NCI-H446 (cell line): ENCODE measurements around the gene OBI1.

Source experiments
- DNase-seq, 2 experiments: peaks; one replicate each; lab custom pipeline; 2025; lab: John Stamatoyannopoulos, UW

Gene OBI1

GRCh38 chr13:78602561-78603239 lies 56.3 kb downstream of the OBI1 start:
- DNase-seq: no peak

DNA sequence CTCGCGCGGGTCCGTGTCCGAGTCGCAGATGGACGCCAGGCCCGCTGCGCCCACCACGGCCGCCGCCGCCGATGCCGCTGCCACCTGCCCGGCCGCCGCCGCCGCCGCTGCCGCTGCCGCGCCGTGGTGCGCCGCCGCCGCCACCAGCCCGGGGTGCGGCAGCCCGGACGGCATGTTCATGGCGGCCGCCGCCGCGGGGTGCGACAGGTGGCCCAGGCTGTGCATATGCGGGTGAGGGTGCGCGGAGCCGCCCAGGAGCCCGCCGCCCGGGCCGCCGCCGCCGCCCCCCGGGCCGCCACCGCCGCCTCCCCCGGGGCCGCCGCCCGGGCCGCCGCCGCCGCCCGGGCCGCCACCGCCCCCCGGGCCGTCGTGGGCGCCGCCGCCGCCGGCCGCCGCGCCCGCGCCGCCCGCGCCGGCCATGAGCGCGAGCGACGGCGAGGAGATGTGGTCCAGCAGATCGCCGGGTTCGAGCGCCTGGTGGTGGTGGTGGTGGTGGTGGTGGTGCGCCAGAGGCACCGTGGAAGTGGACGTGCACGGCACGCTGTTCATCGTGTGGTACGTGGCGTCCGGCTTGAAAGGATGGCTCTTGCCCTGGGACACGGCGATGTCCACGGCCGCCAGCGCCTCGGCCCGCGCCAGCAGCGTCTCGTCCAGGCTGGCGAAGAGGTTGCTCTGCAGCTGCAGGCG lies 56.9 kb downstream of the OBI1 start:
- no peak for DNase-seq

DNA sequence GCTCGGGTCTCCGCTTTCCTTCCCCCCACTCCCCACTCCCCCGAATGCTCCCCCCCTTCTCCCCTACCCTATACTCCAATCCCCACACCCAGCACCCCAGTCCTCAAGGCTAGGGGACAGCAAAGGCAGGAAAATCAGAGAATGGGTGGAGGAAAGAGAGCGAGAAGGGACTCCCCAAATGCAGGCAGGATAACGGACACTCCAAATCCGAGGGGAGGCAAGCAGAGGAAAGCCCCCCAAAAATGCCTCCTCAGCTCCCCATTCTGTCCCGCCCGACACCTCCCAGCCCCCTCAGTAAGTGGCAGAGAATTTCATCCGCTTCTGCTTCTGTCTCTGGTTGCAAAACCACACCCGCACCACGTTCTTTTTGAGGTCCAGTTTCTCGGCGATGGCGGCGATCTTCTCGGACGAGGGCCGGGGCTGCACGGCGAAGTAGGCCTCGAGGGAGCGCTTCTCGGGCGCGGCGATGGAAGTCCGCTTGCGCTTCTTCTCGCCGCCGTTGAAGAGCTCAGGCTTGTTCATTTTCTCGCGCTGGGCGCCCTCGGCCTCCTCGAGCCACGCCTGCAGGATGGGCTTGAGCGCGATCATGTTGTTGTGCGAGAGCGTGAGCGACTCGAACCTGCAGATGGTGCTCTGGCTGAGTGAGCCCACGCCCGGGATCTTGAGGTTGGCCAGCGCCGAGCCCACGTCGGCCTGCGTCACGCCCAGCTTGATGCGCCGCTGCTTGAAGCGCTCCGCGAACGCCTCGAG lies 57.7 kb downstream of the OBI1 start:
- DNase-seq: no peak

GRCh38 chr13:78600280-78600883 lies 58.6 kb downstream of the OBI1 start:
- DNase-seq: no peak

DNA sequence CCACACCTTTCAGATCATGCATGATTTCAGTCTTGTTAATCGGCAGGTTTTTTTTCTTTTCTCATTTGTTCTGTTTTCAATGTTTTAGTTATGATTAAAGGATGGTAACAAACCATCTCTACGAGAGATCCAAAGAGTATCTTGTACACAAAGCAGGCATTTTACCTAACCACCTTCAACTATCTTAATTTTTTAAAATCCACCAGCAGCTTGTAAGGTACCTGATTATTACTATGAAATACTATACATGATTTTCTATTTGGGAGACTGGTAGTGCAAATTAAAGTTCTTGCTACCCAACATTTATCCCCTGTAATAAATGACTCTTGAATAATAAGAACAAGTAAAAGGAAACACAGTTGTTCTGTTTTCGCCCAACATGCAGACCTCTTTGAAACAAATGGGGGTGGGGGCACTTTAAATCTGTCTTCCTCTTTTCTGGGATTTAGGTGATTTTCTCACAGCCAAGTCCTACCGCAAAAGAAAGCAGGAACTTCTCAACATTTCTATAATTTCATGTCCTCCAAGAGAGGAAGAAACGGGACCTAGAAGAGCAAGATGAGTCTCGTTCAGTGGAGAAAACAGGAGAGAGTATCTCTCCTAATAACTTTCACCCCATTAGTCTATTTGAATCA lies 59.2 kb downstream of the OBI1 start:
- no peak for DNase-seq

DNA sequence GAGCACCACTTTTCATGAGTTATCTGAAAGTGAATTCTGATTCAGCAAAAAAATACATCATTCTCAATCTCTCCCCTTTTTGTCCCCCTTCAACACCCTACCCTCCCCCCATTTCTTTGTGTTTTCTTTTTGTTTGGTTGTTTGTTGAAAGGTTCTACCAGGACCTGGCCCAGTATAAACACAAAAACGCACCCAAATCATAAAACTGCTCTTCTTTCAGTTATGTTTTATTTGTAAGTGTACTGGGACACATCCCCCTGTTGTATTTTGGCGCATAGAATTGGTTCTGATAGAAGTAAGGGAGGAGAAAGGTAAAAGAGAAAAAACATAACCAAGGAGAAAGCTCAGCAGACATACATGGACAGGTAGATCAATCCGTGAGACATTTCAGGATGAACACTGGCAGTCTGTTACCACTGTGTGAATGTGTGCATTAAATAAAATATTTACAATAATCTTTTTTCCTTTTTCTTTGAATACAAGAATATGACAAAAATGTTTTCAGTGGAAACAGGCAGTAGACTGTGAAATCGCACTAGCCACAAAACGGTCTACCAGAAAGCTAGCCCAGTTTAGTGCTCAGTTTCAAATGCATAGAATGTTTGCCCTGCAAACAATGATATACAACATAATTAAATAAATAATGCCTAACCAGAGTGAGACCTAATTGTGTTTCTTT lies 59.9 kb downstream of the OBI1 start:
- DNase-seq: no peak

- no peak for DNase-seq
These were observed 60.7 kb downstream of the OBI1 start for GRCh38 chr13:78598116-78598781.

GRCh38 chr13:78597602-78597932 lies 61.4 kb downstream of the OBI1 start:
- no peak for DNase-seq

GRCh38 chr13:78596736-78597601 lies 62.0 kb downstream of the OBI1 start:
- DNase-seq: no peak

DNA sequence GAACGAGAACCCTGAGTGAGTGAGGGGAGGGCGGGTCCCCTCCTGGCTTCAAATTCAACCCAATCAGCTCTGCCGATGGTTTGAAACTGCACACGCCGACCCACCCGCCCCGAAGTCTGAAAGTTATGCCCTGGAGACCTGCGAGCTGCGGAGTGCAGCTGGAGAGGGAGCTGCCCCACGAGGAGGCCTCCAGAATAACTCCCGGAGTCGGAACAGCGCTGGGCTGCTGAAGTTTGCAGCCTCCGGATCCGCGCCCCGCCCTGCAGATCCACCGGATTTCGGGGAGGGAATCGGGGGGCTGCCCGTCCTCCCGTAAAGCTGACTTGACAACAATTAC lies 62.6 kb downstream of the OBI1 start:
- DNase-seq: no peak

DNA sequence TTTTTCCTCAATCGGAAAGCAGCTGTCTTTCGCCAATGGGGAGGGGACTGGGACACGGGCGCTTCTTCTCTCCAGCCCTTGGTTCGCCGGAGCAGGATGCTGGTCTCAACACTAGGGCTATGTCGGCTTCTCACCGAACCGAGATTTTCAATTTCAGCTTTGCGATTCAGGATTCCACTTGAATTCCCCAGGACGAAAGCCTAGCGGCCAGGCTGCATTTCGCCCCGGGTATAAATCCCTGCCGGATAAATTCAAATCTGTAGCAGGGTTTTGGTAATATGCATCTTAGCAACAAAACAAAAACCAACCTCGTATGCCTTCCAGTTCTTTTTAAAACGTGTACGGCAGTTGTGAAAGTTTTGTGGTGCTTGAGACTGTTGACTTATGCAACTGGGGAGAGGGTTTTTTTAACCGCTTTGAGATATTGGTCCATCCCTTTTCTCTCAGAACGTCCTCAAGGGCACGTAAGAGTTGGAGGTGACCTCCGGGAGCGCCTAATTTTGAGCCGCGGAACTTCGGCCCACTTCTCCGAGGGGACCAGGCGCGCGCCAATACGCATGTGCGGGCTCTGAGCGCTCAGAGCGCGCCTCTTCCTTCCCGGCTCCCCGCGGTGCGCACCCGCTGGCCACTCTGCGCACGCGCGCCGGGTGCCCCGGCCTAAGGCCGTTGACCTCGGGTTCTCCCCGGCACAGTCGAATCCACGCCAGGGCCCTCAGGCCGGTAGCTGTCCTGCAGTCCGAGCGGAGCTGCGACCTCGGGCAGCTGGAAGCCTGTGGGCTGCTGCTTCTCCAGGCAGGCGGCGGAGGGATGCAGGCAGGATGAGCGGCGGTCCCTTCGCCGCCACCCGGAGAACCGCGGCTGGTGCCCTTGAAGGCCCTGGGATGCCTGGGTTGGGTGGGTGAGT lies 63.2 kb downstream of the OBI1 start:
- DNase-seq: no peak

DNA sequence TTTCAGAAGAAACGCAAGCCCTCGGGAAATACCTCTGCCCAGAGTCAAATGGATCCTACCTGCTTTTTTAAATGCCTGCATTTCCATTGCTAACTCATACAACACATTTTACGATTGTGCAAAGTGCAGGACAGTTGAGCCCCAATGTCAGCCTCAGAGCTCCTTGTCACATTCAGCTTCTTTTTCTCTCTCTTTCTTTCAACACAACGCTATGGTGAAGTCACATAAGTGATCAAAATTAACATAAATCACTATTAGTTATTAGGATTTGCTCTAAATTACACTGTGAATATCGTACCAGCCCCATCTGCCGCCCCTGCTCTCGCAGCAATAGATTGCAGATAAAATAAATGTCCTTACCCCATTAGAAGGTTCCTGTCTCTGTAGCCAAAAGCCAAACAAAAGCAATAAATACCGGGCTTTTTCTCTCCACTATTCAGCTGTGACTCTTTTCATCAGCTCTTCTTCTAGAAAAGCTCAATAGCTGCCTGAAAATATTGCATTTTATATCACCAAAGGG lies 64.4 kb downstream of the OBI1 start:
- DNase-seq: no peak

DNA sequence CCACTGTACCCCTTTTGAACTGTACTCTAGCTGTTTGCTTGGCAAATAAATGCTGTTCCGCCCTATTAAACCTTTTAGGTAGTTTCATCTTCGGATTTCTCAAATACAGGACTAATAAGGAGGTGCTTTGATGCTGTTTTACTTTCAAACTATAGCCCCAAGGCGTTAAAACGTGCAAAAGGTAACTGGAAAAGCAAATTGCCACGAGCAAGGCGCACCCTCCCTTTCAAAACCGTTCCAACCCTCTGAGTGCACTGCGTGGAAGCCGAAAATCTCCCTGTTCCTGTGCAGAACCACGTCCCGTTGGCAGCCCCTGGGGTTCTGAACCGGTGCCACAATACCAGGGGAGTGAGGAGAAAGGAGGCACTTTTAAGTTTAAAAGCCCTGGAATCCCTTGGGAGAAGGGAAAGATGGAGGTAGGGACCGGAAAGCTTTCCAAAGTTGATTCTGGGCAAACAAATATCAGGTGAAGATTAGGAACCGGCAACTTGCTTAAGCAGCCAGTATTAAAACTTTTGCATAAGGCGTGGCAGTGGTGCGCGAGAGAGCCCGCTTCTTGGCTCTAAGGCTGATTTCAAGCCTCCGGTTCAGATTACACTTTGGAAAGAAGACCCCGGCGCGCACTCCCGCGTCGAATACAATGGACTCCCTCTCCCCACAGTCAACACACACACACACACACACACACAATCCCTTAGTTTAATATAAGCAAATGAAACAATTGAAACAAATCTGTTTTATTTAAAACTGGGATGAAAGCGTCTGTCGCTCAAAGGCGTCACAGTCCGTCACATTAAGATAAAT lies 65.1 kb downstream of the OBI1 start:
- DNase-seq: peak in 1 of 2 experiments; percentile 47

- DNase-seq: no peak
These were observed 65.8 kb downstream of the OBI1 start for GRCh38 chr13:78593129-78593528.

DNA sequence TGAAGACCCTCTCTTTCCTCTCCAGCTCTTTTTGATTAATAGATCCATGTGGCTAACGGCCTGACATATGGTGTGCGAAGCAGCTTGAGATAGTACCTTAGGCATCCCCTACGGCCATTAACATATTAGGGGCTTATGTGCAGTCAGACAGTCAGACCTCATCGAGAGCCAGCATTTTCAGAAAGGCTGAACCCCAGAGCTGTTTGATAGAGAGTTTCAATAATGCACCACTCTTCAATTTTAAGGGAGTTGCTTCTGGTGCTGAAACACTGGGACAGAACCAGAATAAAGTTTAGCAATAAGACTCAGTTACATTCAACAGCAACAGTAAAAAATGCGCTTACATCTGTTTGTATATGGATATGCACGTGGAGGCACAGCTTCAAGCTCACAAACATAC lies 66.4 kb downstream of the OBI1 start:
- peak in 1 of 2 experiments; percentile 11 for DNase-seq

DNA sequence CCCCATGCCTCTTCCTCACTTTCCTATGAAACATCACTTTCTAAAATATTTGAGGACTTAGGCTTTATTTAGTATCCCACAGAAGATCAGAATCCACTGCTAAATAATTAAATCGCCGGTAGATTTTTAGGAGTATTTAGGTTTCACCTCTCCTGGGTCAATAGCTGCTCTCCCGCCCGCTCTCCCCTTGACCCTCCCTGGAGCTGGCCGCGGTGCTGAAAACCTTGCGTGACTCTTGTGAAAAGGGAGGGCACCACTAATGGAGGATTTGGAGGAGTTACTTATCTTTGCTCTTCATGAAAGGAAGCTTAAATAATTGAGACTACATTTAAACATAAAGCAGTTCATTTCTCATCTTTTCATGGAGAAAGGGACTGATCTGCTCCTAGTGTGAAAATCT lies 69.7 kb downstream of the OBI1 start:
- no peak for DNase-seq

GRCh38 chr13:78587395-78587794 lies 71.6 kb downstream of the OBI1 start:
- DNase-seq: no peak

- no peak for DNase-seq
These were observed 72.2 kb downstream of the OBI1 start for GRCh38 chr13:78586706-78587105.
